Adrenal gland (tissue), 5 donors: ENCODE results near the gene TMEM91.

ENCODE experiments used
- CTCF ChIP-seq, 6 experiments: fragments of 450-650 bp in 4 of 6; fragments of 200-600 bp in 2 of 6; sonication (generic) in 1 of 6; IDR thresholded peaks; 1 replicate in 5 of 6; 2 replicates in 1 of 6; pipeline versions ENCODE4 v1.5.1 to v1.8.0; 2016 to 2021; ENCODE audit warnings: antibody characterized with exemption in 6 of 6, mild to moderate bottlenecking in 2 of 6, moderate library complexity in 1 of 6
- POLR2A ChIP-seq, 2 donors: fragments of 450-650 bp; IDR thresholded peaks; one replicate each; pipeline ENCODE4 v1.6.1; 2017; ENCODE audit warnings: antibody characterized with exemption in 2 of 2, mild to moderate bottlenecking in 2 of 2, moderate library complexity in 1 of 2
- donor health status: DM: no; HTN: no; CAD: no.

DNA sequence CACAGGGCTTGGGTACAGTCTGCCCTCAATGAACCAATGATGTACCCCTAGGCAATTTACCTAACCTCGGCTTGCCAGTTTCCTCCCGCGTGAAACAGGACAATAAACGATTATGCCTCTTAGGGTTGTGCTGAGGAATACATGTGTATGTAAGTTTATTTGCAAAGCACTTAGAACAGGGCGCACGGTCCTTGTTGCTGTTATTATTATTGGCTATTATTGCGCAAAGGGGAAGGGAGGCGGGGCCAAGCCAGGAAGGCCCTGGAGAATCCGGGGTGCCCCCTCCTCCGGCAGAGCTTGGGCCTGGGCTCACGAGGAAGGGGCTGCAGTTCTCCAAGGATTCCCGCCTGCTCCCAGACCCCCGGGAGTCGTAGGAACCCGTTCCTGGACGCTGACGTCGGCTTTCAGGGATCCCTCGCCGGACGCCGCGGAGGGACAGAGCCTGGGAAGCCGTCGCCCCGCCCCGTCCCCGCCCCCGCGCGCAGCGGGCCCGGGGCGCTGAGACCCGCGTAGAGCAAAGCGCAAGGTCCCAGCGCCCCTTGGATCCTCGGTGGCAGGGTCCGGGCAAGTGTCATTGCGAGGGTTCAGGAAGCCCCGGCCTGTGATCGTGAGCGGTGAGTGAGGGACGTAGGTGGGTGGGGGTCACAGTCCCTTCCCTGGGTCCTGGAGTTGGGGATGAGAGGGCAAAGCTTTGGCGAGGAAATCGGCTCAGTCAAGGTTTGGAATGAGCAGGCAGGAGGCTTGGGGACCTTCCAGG lies at the start of gene TMEM91:
- TF ChIP-seq CTCF (IDR thresholded peaks at IDR 0.05) (no peak), POLR2A (IDR thresholded peaks at IDR 0.05) (no peak)
